Chondrocyte (in vitro differentiated cells): Measurements from ENCODE around the gene NBEAL2. TPM values are rescaled to one million over a fixed set of nuclear protein-coding genes. Genes with fewer than 3 reads are reported as not detected.
A peak's percentile ranks its signal among the peaks of the same experiment; 100 is the strongest.

Source experiments
- DNase-seq: peaks from one replicate; pipeline ENCODE4 v3.0.0; 2021; ENCODE audit warnings: mixed read lengths, low spot score
- H3K27ac Mint-ChIP-seq: one replicate; pipeline ENCODE4 v1.8.0; 2021; ENCODE audit warnings: mild to moderate bottlenecking, moderate library complexity, mixed read lengths; ENCODE audit not compliant: unreplicated experiment
- H3K27me3 Mint-ChIP-seq: 2 replicates; pipeline ENCODE4 v1.8.0; 2021; ENCODE audit warnings: low read depth, mixed read lengths
- H3K36me3 Mint-ChIP-seq: 2 replicates; pipeline ENCODE4 v1.8.0; 2021; ENCODE audit warnings: low read depth, mixed read lengths
- H3K4me1 Mint-ChIP-seq: 2 replicates; pipeline ENCODE4 v1.8.0; 2021; ENCODE audit warnings: low read depth, mild to moderate bottlenecking, mixed read lengths
- H3K4me3 Mint-ChIP-seq: one replicate; pipeline ENCODE4 v1.8.0; 2021; ENCODE audit warnings: mild to moderate bottlenecking, moderate library complexity, mixed read lengths; ENCODE audit not compliant: unreplicated experiment
- H3K9me3 Mint-ChIP-seq: 2 replicates; pipeline ENCODE4 v1.8.0; 2021; ENCODE audit warnings: low read depth, mixed read lengths
- CTCF ChIP-seq: fragments of 200-600 bp; sonication (generic); IDR thresholded peaks from 2 replicates; pipeline ENCODE4 v1.5.0; 2021; ENCODE audit warnings: antibody characterized with exemption, mild to moderate bottlenecking, moderate library complexity
- total RNA-seq: library from RNA; stranded (reverse); gene quantifications from 3 replicates; pipeline ENCODE4 v1.2.1, GENCODE V29; 2021

Gene NBEAL2
- total RNA-seq, 1 donor from 2014 or later = 18.1 TPM

GRCh38 chr3:46998121-46998851 is 18.8 kb downstream of the NBEAL2 start:
- Mint-ChIP-seq H3K4me3 (no peak overlapping the region), H3K27ac (no peak overlapping the region), H3K27me3 (no peaks in the 10 kb centered on the region), H3K4me1 (no peaks in the 10 kb centered on the region), H3K9me3 (no peaks in the 10 kb centered on the region), H3K36me3 (peaks cover 1% of the 10 kb centered on the region)
- peak; percentile 84 for TF ChIP-seq CTCF
- peak; percentile 87 for DNase-seq

- Mint-ChIP-seq H3K36me3 (peaks cover 5% of the 10 kb centered on the region), H3K27ac (no peak overlapping the region), H3K27me3 (no peaks in the 10 kb centered on the region), H3K4me3 (no peak overlapping the region), H3K9me3 (no peaks in the 10 kb centered on the region), H3K4me1 (no peaks in the 10 kb centered on the region)
- DNase-seq = peak; percentile 82
- peak; percentile 60 for TF ChIP-seq CTCF
Measured at GRCh38 chr3:46998852-46999515, 19.5 kb downstream of the NBEAL2 start.

- H3K4me3 Mint-ChIP-seq = no peak overlapping the region
- no peaks in the 10 kb centered on the region for H3K9me3 Mint-ChIP-seq
- H3K27me3 Mint-ChIP-seq = no peaks in the 10 kb centered on the region
- H3K36me3 Mint-ChIP-seq = peaks cover 6% of the 10 kb centered on the region
- H3K27ac Mint-ChIP-seq = no peak overlapping the region
- no peak for TF ChIP-seq CTCF
- H3K4me1 Mint-ChIP-seq = no peaks in the 10 kb centered on the region
- peak; percentile 55 for DNase-seq
Measured at GRCh38 chr3:46999516-47000197, 20.2 kb downstream of the NBEAL2 start.

- no peaks in the 10 kb centered on the region for H3K4me1 Mint-ChIP-seq
- TF ChIP-seq CTCF = no peak
- no peak overlapping the region for H3K4me3 Mint-ChIP-seq
- no peaks in the 10 kb centered on the region for H3K27me3 Mint-ChIP-seq
- no peak overlapping the region for H3K27ac Mint-ChIP-seq
- DNase-seq = peak; percentile 75
- peaks cover 6% of the 10 kb centered on the region for H3K36me3 Mint-ChIP-seq
- H3K9me3 Mint-ChIP-seq = no peaks in the 10 kb centered on the region
Measured at GRCh38 chr3:47000198-47000815, 20.8 kb downstream of the NBEAL2 start.
